ENCODE results near the gene KLK2.

KLK2 gene

DNA sequence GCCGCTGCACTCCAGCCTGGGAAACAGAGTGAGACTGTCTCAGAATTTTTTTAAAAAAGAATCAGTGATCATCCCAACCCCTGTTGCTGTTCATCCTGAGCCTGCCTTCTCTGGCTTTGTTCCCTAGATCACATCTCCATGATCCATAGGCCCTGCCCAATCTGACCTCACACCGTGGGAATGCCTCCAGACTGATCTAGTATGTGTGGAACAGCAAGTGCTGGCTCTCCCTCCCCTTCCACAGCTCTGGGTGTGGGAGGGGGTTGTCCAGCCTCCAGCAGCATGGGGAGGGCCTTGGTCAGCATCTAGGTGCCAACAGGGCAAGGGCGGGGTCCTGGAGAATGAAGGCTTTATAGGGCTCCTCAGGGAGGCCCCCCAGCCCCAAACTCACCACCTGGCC lies at the start of gene KLK2:
Gene KLK2 (plus strand): TSS at position 384 of the 400 bp plus-strand sequence. CDS start 35 bp downstream, outside the sequence.
- no peak for DNase-seq

DNA sequence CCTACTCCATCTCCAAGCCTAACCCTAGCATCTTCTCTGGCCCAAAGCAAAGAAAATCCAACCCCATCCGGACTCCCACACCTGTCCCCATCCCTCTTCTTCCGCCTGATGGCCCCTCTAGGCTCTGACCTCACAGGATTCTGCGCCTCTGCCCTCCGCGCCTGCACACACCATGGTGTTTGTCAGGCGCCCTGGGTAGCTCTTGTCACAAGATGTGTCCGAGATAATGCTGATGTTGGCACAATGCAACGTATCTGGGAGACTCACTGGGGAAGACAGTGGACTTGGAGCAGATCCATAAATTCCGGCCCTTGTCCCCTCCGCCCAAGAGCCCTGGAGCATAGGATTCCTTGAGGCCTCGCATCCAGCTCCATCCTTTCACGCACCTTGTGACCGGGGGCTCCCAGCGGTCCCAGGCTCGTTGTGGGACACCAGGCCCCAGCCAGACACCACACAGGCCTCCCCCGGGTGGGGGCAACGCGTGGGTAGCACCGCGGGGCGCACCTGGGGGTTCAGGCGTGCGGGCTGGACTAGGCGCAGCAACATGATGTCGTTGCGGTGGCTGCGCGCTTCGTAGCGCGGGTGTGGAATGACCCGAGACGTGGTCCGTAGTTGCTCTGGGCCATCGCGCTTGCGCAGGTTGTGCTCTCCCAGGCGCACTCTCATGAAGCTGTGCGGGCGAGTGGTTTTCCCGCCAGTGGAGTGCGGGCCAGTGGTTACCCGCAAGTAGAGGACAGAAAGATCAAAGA lies 46.6 kb upstream of the KLK2 start:
- DNase-seq, result no peak

DNA sequence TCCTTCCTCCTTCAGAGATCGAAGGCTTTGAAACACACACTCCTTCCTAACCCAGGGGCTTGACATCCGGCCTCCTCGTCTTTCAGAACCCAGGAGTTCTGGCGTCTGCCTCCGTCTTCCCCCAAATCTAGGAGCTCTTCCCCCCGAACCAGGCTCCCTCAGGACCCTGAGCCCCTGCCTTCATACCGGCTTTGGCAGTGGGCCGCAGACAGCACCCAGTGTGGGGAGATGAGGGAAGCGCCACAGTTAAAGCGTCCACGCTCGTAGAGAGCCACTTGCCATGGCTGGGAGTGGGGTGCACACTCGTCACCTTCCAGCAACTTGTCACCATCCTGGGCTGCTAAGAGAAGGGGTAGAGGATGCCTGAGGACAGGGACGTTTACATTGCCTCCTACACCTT lies 45.8 kb upstream of the KLK2 start:
- DNase-seq, result no peak

DNA sequence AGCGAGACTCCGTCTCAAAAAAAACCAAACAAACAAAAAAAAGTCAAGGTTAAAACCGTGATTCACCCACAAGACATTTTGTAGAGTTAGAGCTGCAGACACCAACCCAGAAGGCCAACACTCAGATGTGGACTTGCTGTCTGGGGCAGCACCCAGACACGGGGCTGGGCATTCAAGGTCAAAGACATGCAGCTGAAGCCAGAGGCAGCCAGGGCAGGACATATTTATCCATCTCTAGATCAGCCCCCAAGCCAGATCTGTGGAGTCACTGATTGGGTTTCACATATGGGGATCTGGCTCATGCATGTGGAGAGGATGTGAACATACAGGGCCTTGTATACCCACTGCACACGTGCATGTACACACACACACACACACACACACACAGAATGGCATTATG lies 43.4 kb upstream of the KLK2 start:
- no peak for DNase-seq

DNA sequence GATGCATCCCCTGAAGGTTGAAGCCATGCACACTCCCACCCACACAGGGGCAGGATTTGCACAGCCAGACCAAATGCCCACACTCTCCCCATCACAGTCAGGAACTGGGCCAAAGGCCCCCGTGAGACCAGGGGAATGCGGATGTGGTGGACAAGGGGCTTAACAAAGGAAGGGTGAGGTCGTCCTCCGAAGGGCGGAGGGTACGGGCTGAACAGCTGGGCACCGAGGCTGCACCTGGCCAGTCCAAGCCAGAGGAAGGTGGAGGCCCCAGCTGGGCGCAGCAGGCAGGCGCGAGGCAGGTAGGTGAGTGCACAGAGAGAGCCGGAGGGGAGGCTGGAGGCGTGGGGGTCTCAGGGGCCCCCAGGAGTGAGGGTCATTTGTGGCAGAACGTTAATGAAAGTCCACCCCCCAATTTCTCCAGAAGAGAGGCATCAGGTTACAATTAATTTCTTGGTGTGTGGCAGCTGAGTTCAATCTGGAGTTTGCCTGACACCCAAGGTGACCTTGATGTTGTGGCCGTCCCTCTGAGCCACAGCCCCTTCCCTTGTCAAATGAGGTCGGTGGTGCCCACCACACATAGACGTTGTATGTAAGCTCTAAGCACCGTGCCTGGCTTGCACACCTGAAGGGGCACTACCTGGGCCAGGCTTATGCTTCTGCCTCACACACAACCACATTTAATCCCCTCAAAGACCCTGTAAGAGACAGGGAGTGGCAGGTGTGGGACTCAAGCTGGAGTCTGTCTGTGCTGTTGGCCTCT lies 42.8 kb upstream of the KLK2 start:
- no peak for DNase-seq

DNA sequence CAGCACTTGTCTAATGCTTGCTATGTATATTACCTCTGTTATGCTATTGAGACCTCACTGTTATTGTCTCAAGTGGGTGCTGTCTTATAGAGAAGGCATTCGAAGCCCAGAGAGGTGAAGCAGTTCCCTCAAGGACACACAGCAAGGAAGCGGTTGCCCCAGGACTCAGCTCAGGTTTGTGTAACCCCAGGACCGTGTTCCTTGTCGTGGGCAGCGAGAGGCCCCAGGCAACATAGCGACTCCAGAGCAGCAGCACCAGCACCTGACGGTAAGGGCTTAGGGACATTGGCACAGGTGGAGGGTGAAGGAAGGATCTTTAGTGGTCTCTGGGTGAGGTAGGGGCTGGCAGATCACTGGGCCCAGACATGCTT lies 42.2 kb upstream of the KLK2 start:
- DNase-seq, result no peak

DNA sequence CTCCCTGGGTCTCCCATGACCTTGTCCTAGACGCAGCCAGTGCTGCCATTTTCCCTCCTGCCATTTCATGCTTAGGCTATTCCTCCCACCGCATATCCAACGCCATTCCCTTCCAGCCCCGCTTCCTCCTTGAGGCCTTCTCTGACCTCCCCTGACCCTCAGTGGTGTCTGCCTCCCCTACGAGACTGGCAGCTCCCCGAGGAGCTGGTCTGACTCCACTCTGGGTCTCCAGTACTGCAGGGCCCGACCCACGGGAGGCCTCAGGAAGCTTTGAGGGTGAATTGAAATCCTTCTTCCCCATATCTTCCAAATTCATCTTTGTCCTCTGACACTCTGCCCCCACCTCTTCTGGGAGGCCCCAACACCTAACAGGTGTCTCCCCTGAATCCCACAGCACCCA lies 40.6 kb upstream of the KLK2 start:
- DNase-seq, result no peak

DNA sequence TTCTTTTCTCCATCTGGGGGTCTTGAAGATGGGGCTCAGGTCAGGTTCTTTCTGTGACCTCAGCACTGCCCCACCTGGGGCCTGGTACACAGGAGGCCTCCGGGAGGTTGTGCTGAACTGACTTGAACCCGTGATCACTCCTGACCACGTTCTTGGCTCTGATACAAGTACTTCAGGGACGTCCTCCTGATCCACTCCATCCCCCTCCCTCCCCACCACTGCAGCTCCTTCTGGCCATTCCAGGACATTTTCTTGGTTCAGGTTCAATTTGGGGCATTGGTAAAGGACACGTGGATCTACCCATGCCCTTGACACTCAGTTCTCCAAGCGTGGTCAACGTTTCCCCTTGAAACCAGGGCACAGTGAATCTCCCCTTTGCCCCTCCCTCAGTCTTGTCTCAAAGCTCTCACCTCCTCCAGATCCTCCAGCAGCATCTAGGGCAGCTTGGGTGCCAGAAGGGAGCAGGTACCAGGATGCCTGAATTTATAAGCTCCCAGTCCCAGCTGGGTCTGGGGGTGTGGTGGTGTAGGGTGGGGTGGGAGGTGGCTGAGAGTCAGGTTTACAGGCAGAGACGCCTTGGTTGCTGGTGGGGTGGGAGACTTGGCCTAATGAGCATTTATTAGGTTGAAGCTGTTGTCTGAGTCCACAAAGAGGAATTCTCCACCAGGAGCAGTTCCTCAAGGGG lies 40.0 kb upstream of the KLK2 start, which contains the start of gene KLK15:
Gene KLK15 (minus strand): TSS at position 458 of the 685 bp plus-strand sequence. CDS start 2,082 bp downstream, outside the sequence.
- DNase-seq, result no peak

DNA sequence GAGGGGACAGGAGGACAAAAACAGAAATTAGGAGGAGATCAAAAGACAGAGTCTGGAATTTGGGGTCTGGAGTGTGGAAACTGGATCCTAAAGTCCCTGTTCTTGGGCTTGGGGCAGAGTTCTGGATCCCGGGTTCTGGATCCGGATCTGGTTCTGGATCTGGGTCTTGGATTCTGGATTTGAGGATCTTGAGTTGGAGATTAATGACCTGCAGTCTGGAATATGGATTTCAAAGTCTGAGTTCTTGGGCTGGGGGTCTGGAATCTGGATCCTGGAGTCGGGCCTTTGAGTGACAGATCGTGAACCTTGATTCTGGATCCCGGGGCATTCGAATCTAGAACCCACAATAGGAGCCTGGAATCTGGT lies 39.5 kb upstream of the KLK2 start:
- no peak for DNase-seq

DNA sequence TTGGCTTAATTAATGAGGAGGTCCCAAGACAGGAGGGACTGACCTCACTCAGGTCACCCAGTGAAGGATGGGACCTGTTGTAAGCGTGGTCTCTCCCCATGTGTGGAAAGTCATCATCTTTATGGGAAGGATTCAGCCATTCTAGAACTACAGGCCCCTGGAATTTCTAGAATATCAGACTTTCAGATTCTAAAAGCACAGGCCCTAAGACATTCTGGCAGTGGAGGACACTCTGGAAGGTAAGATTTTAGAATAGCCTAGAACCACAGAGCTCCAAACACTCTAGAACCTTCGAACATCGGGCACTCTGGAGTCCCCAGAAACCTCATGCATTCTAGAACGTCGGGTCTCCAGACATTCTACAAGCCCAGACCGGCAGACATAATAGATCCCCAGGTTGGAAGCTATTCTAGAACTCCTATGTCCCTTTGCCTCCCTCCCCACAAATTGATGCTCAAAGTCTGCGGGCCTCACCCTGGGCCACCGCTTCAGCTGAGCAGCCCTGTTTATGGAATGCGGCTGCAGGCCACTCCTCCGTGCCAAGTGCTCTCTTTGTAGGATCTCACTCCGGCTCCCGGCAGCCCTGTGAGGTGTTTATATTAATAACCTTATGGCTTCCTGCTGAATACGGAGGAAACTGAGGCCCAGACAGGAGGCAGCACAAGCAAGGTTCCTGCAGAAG lies 38.0 kb upstream of the KLK2 start:
- peak; percentile 29 for DNase-seq

DNA sequence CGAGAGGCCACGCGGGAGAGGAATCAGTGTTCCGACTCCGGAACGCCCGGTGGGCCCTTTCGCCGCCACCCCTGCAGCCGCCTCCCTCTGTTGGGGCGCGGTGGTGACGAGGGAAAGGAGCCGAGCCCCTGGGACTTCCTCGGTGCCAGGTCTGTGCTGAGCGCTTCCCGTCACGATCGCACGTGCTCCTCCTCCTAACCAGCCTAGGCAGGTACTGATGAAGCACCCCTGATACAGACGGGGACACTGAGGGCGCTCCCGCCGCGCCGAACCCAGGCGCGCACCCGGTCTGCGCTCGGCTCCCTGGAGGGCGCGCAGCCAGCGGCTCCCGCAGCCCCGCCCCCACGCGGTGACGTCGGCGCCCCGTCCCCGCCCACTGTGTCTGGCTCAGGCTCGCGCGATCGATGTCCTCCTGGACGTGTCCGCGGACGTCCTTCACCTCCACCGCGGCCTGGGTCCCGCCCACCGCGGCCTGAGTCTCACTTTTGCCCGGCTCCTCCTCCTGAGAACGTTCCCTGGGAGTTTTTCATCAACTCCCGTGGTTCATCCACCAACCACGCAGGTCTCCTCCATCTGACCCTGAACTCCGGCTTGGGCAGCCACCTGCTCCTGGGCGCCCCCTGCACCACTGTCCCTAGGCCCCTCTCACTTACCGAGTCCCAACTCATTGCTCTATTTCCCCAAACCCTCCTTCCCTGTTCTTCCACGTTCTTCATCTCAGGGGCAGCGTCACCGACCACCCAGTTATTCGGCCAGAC lies 37.3 kb upstream of the KLK2 start:
- peak; percentile 80 for DNase-seq

DNA sequence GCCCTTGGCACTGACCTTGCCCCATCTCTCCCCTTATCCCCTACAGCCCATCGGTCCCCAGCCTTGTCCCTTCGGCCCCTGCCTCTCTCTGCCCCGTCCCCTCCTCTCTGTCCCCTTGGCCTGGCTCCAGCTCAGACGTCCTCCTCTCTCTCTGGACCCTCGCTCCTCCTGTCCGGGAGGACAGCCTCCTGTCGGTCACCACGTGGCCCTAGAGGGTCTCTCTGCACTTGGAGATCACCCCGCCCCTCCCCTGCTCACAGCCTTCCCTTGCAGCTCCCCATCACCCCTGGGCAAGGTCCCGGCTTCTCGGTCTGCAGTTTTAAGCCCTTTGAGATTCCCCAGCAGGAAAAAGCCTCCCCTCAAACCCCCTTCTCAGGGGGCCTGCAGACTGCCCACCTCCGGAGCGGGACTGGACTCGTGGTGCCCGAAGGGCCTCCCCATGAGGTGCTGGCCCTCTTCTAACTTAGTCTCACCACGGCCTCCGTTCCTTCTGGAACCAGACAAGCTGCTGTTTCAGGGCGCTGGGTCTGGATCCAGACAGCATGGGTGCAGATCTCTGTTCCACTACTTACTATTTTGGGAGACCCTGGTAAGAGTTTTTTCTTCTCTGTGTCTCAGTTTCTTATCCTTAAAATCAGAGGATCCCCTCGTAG lies 36.6 kb upstream of the KLK2 start:
- no peak for DNase-seq

DNA sequence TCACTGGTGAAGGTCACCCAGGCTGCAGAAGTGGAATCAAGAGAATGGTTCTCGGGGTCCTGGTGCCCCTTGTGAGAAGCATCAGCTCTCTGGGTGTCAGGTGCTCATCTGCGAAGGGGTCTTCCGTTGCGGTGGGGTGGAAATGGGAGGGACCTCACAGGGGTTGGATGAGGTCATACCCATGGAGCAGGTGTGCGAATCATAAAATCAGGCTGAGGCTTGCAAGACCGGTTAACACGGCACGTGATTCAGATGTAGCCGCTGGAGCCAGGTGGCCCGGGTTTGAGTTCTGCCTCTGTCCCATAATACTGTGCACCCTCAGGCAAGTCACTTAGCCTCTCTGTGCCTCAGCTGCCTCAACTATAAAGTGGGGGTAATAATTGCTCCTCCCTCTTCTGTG lies 35.9 kb upstream of the KLK2 start:
- peak; percentile 87 for DNase-seq

DNA sequence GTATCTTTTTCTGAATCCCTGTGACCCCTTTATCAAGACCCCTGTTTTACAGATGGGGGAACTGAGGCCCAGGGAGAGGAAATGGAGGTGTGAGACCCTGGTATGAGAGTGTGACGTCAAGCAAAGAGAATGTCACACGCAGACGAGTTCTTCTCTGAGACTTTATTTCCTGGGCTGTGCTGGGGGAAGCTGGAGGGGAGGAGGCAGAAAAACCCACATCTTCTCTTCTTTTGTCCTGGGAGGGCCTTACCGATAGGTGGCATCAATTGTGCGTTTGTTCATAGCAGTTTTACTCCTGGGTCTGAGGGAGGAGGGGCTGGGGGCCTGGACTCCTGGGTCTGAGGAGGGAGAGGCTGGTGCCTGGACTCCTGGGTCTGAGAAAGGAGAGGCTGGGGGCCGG lies 35.0 kb upstream of the KLK2 start:
- DNase-seq, result no peak

DNA sequence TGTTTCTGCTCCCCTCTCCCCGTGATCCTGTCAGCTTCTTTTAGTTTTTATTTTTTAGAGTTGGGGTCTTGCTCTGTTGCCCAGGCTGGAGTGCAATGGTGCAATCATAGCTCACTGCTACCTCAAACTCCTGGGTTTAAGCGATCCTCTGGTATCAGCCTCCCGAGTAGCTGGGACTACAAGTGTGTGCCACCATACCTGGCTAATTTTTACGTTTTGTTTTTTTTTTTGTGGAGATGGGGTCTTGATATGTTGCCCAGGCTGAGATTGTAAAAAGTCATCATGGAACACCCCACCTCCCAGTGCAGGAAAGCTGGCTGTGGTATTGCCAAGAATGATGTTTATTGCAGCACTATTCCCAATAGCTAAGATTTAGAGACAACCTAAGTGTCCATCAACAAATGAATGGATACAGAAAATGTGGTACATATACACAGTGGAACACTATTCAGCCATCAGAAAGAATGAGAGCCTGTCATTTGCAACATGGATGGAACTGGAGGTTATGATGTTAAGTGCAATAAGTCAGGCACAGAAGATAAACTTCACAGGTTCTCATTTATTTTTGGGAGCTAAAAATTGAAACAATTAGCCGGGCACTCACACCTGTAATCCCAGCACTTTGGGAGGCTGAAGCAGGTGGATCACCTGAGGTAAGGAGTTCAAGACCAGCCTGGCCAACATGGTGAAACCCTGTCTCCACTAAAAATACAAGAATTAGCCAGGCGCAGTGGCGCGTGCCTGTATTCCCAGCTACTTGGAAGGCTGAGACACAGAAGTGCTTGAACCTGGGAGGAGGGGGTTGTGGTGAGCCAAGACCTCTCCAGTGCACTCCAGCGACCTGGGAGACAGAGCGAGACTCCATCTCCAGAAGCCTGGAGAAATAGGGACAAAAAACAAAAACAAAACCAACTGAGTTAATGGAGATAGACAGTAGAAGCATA lies 33.3 kb upstream of the KLK2 start:
- DNase-seq, result no peak

DNA sequence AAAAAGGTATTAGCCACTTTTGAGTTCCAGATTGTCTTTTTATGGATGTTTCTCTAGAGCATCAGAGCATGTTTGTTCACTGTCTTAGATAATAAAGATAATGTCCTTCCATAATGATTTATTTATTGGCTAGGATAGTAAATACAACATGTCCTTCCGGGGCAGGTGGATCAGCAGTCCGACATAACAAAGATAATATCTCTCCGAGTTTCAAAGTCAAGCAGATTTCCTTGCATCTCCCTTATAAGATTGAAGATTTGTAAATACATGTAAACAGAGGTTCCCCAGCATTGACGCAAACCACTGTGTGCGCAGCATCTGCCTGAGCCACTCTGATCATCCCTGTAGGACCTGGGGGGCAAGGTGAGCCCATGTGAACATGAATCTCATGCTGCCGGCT lies 31.1 kb upstream of the KLK2 start:
- DNase-seq, result no peak

DNA sequence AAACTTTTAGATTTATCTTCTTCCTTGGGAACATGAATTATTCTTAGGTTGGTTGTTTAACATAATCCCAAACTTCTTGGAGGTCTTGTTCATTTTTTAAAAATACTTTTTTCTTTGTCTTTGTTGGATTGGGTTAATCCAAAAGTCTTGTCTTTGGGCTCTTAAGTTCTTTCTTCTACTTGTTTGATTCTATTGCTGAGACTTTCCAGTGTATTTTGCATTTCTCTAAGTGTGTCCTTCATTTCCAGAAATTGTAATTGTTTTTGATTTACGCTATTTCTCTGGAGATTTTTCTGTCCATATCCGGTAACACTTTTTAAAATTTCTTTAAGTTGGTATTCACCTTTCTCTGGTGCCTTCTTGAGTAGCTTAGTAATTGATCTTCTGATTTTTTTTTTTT lies 30.0 kb upstream of the KLK2 start:
- DNase-seq, result no peak

DNA sequence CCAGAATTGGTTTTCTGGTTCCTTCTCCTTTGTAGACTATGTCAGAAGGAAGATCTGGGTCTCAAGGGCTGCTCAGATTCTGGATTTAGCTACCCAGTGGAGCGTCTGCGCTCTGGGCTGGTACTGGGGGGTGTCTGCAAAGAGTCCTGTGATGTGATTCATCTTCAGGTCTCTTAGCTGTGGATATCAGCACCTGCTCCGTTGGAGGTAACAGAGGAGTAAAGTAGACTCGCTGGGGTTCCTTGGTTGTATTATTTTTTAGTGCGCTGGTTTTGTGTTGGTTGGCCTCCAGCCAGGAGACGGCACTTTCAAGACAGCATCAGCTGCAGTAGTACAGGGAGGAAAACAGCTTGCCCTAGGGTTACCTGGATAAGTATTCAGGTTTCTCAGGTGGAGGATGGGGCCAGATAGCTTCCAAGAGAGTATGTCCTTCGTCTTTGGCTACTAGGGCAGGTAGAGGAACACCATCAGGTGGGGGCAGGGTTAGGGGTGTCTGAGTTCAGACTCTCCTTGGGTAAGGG lies 29.5 kb upstream of the KLK2 start:
- DNase-seq, result peak; percentile 78

DNA sequence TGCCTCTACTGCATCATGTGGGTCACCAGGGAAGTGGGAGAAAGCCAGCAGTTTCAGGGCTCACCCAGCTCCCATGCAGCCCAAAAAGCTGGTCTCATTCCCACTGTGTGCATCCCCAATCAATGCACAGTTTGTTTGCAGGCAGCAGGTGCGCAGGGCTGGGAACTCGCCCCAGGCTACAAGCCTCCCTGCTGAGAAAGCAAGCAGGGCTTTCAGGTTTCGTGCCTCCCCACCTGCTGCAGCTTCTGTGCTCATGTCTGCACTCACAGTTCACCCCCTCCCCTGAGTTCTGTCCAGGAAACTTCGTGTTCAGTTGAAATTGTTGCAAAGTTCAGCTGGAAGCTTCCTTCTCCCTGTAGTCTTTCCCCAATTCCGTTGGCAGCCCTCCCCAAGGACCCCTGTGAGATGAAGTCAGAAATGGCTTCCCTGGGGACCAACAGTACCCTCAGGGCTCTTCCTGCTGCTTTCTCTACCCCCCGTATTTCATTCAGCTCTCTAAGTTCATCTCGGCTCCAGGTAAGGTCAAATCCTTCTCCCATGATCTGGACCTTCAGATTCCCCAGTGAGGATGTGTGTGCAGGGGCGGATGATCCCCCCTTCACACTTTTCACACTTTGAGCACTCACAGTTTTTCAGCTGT lies 28.8 kb upstream of the KLK2 start:
- DNase-seq, result peak; percentile 75

DNA sequence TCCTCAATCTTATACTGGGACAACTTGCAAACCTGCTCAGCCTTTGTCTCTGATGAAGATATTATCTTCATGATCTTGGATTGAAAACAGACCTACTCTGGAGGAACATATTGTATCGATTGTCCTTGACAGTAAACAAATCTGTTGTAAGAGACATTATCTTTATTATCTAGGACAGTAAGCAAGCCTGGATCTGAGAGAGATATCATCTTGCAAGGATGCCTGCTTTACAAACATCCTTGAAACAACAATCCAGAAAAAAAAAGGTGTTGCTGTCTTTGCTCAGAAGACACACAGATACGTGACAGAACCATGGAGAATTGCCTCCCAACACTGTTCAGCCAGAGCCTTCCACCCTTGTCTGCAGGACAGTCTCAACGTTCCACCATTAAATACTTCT lies 22.5 kb upstream of the KLK2 start:
- DNase-seq, result no peak
